ENCODE data around the gene GKN1.

GKN1 gene

GRCh38 chr2:68977453-68977852 is 3.0 kb downstream of the GKN1 start:
- Histone ChIP-seq H3K4me1 (ENCODE audit: control insufficient read depth in 2 of 2, insufficient read depth in 2 of 2, low read length in 2 of 2) (peaks cover 0 to 2% of the 10 kb centered on the region in 2 donors), H3K9me3 (ENCODE audit: control insufficient read depth in 2 of 2, low read length in 2 of 2) (no peaks in the 10 kb centered on the region), H3K27me3 (ENCODE audit: control insufficient read depth in 2 of 2, insufficient read depth in 2 of 2, low read length in 2 of 2) (peaks cover 0 to 2% of the 10 kb centered on the region in 2 donors), H3K36me3 (ENCODE audit: control insufficient read depth in 2 of 2, insufficient read depth in 2 of 2, low read length in 2 of 2) (no peaks in the 10 kb centered on the region), H3K4me3 (ENCODE audit: low read length in 2 of 2) (no peak overlapping the region), H3K27ac (ENCODE audit: low read depth in 2 of 2, low read length in 2 of 2) (no peak overlapping the region), H3K9ac (ENCODE audit: low read depth in 1 of 2, low read length in 2 of 2) (no peak overlapping the region)

GRCh38 chr2:68978098-68978497 is 3.7 kb downstream of the GKN1 start:
- H3K27ac ChIP-seq (ENCODE audit: low read depth in 2 of 2, low read length in 2 of 2) = no peak overlapping the region
- no peak overlapping the region for H3K9ac ChIP-seq (ENCODE audit: low read depth in 1 of 2, low read length in 2 of 2)

GRCh38 chr2:68980956-68981355 is 6.5 kb downstream of the GKN1 start:
- Histone ChIP-seq H3K4me1 (ENCODE audit: control insufficient read depth in 2 of 2, insufficient read depth in 2 of 2, low read length in 2 of 2) (peaks cover 0 to 2% of the 10 kb centered on the region in 2 donors), H3K9ac (ENCODE audit: low read depth in 1 of 2, low read length in 2 of 2) (no peak overlapping the region), H3K36me3 (ENCODE audit: control insufficient read depth in 2 of 2, insufficient read depth in 2 of 2, low read length in 2 of 2) (no peaks in the 10 kb centered on the region), H3K4me3 (ENCODE audit: low read length in 2 of 2) (no peak overlapping the region), H3K27ac (ENCODE audit: low read depth in 2 of 2, low read length in 2 of 2) (no peak overlapping the region), H3K9me3 (ENCODE audit: control insufficient read depth in 2 of 2, low read length in 2 of 2) (no peaks in the 10 kb centered on the region), H3K27me3 (ENCODE audit: control insufficient read depth in 2 of 2, insufficient read depth in 2 of 2, low read length in 2 of 2) (peaks cover 0 to 2% of the 10 kb centered on the region in 2 donors)

More at GRCh38 chr2:68978098-68978497, 3.7 kb downstream of the GKN1 start:
- Histone ChIP-seq H3K4me3 (ENCODE audit: low read length in 2 of 2) (no peak overlapping the region), H3K27me3 (ENCODE audit: control insufficient read depth in 2 of 2, insufficient read depth in 2 of 2, low read length in 2 of 2) (peaks cover 0 to 2% of the 10 kb centered on the region in 2 donors), H3K4me1 (ENCODE audit: control insufficient read depth in 2 of 2, insufficient read depth in 2 of 2, low read length in 2 of 2) (peaks cover 0 to 2% of the 10 kb centered on the region in 2 donors), H3K36me3 (ENCODE audit: control insufficient read depth in 2 of 2, insufficient read depth in 2 of 2, low read length in 2 of 2) (no peaks in the 10 kb centered on the region), H3K9me3 (ENCODE audit: control insufficient read depth in 2 of 2, low read length in 2 of 2) (no peaks in the 10 kb centered on the region)

- no peak overlapping the region for H3K4me3 ChIP-seq (ENCODE audit: low read length in 2 of 2)
- no peak overlapping the region for H3K27ac ChIP-seq (ENCODE audit: low read depth in 2 of 2, low read length in 2 of 2)
- H3K4me1 ChIP-seq (ENCODE audit: control insufficient read depth in 2 of 2, insufficient read depth in 2 of 2, low read length in 2 of 2) = no peaks in the 10 kb centered on the region
- no peaks in the 10 kb centered on the region for H3K27me3 ChIP-seq (ENCODE audit: control insufficient read depth in 2 of 2, insufficient read depth in 2 of 2, low read length in 2 of 2)
- H3K9ac ChIP-seq (ENCODE audit: low read depth in 1 of 2, low read length in 2 of 2) = no peak overlapping the region
- H3K36me3 ChIP-seq (ENCODE audit: control insufficient read depth in 2 of 2, insufficient read depth in 2 of 2, low read length in 2 of 2) = no peaks in the 10 kb centered on the region
- no peaks in the 10 kb centered on the region for H3K9me3 ChIP-seq (ENCODE audit: control insufficient read depth in 2 of 2, low read length in 2 of 2)
Measured at GRCh38 chr2:68987021-68987503, 12.6 kb downstream of the GKN1 start.

GRCh38 chr2:68989035-68989434 is 14.6 kb downstream of the GKN1 start:
- Histone ChIP-seq H3K36me3 (ENCODE audit: control insufficient read depth in 2 of 2, insufficient read depth in 2 of 2, low read length in 2 of 2) (no peaks in the 10 kb centered on the region), H3K27me3 (ENCODE audit: control insufficient read depth in 2 of 2, insufficient read depth in 2 of 2, low read length in 2 of 2) (peaks cover 0 to 2% of the 10 kb centered on the region in 2 donors), H3K27ac (ENCODE audit: low read depth in 2 of 2, low read length in 2 of 2) (no peak overlapping the region), H3K9me3 (ENCODE audit: control insufficient read depth in 2 of 2, low read length in 2 of 2) (no peaks in the 10 kb centered on the region), H3K4me3 (ENCODE audit: low read length in 2 of 2) (no peak overlapping the region), H3K9ac (ENCODE audit: low read depth in 1 of 2, low read length in 2 of 2) (no peak overlapping the region), H3K4me1 (ENCODE audit: control insufficient read depth in 2 of 2, insufficient read depth in 2 of 2, low read length in 2 of 2) (no peaks in the 10 kb centered on the region)

- Histone ChIP-seq H3K9ac (ENCODE audit: low read depth in 1 of 2, low read length in 2 of 2) (no peak overlapping the region), H3K36me3 (ENCODE audit: control insufficient read depth in 2 of 2, insufficient read depth in 2 of 2, low read length in 2 of 2) (no peaks in the 10 kb centered on the region), H3K27me3 (ENCODE audit: control insufficient read depth in 2 of 2, insufficient read depth in 2 of 2, low read length in 2 of 2) (peaks cover 0 to 2% of the 10 kb centered on the region in 2 donors), H3K27ac (ENCODE audit: low read depth in 2 of 2, low read length in 2 of 2) (no peak overlapping the region), H3K9me3 (ENCODE audit: control insufficient read depth in 2 of 2, low read length in 2 of 2) (no peaks in the 10 kb centered on the region), H3K4me1 (ENCODE audit: control insufficient read depth in 2 of 2, insufficient read depth in 2 of 2, low read length in 2 of 2) (no peaks in the 10 kb centered on the region), H3K4me3 (ENCODE audit: low read length in 2 of 2) (no peak overlapping the region)
Measured at GRCh38 chr2:68992341-68992740, 17.9 kb downstream of the GKN1 start.

GRCh38 chr2:68992933-68993332 is 18.5 kb downstream of the GKN1 start:
- Histone ChIP-seq H3K27me3 (ENCODE audit: control insufficient read depth in 2 of 2, insufficient read depth in 2 of 2, low read length in 2 of 2) (peaks cover 0 to 2% of the 10 kb centered on the region in 2 donors), H3K9me3 (ENCODE audit: control insufficient read depth in 2 of 2, low read length in 2 of 2) (no peaks in the 10 kb centered on the region), H3K36me3 (ENCODE audit: control insufficient read depth in 2 of 2, insufficient read depth in 2 of 2, low read length in 2 of 2) (no peaks in the 10 kb centered on the region), H3K4me1 (ENCODE audit: control insufficient read depth in 2 of 2, insufficient read depth in 2 of 2, low read length in 2 of 2) (no peaks in the 10 kb centered on the region), H3K9ac (ENCODE audit: low read depth in 1 of 2, low read length in 2 of 2) (no peak overlapping the region), H3K27ac (ENCODE audit: low read depth in 2 of 2, low read length in 2 of 2) (no peak overlapping the region), H3K4me3 (ENCODE audit: low read length in 2 of 2) (no peak overlapping the region)

- no peaks in the 10 kb centered on the region for H3K4me1 ChIP-seq (ENCODE audit: control insufficient read depth in 2 of 2, insufficient read depth in 2 of 2, low read length in 2 of 2)
- no peak overlapping the region for H3K9ac ChIP-seq (ENCODE audit: low read depth in 1 of 2, low read length in 2 of 2)
Measured at GRCh38 chr2:68993660-68994059, 19.2 kb downstream of the GKN1 start.

GRCh38 chr2:68994864-68995263 is 20.4 kb downstream of the GKN1 start:
- no peaks in the 10 kb centered on the region for H3K4me1 ChIP-seq (ENCODE audit: control insufficient read depth in 2 of 2, insufficient read depth in 2 of 2, low read length in 2 of 2)

More at GRCh38 chr2:68993660-68994059, 19.2 kb downstream of the GKN1 start:
- Histone ChIP-seq H3K9me3 (ENCODE audit: control insufficient read depth in 2 of 2, low read length in 2 of 2) (no peaks in the 10 kb centered on the region), H3K36me3 (ENCODE audit: control insufficient read depth in 2 of 2, insufficient read depth in 2 of 2, low read length in 2 of 2) (no peaks in the 10 kb centered on the region), H3K27ac (ENCODE audit: low read depth in 2 of 2, low read length in 2 of 2) (no peak overlapping the region), H3K4me3 (ENCODE audit: low read length in 2 of 2) (no peak overlapping the region), H3K27me3 (ENCODE audit: control insufficient read depth in 2 of 2, insufficient read depth in 2 of 2, low read length in 2 of 2) (peaks cover 0 to 2% of the 10 kb centered on the region in 2 donors)

GRCh38 chr2:68995916-68996315 is 21.5 kb downstream of the GKN1 start:
- Histone ChIP-seq H3K27me3 (ENCODE audit: control insufficient read depth in 2 of 2, insufficient read depth in 2 of 2, low read length in 2 of 2) (peaks cover 2% of the 10 kb centered on the region in 2 donors), H3K36me3 (ENCODE audit: control insufficient read depth in 2 of 2, insufficient read depth in 2 of 2, low read length in 2 of 2) (no peaks in the 10 kb centered on the region), H3K9me3 (ENCODE audit: control insufficient read depth in 2 of 2, low read length in 2 of 2) (no peaks in the 10 kb centered on the region), H3K9ac (ENCODE audit: low read depth in 1 of 2, low read length in 2 of 2) (no peak overlapping the region), H3K4me3 (ENCODE audit: low read length in 2 of 2) (no peak overlapping the region), H3K4me1 (ENCODE audit: control insufficient read depth in 2 of 2, insufficient read depth in 2 of 2, low read length in 2 of 2) (no peaks in the 10 kb centered on the region), H3K27ac (ENCODE audit: low read depth in 2 of 2, low read length in 2 of 2) (no peak overlapping the region)

More at GRCh38 chr2:68994864-68995263, 20.4 kb downstream of the GKN1 start:
- Histone ChIP-seq H3K36me3 (ENCODE audit: control insufficient read depth in 2 of 2, insufficient read depth in 2 of 2, low read length in 2 of 2) (no peaks in the 10 kb centered on the region), H3K9me3 (ENCODE audit: control insufficient read depth in 2 of 2, low read length in 2 of 2) (no peaks in the 10 kb centered on the region), H3K27me3 (ENCODE audit: control insufficient read depth in 2 of 2, insufficient read depth in 2 of 2, low read length in 2 of 2) (peaks cover 2% of the 10 kb centered on the region in 2 donors), H3K9ac (ENCODE audit: low read depth in 1 of 2, low read length in 2 of 2) (no peak overlapping the region), H3K27ac (ENCODE audit: low read depth in 2 of 2, low read length in 2 of 2) (no peak overlapping the region), H3K4me3 (ENCODE audit: low read length in 2 of 2) (no peak overlapping the region)

GRCh38 chr2:68997401-68997800 is 23.0 kb downstream of the GKN1 start:
- H3K27me3 ChIP-seq (ENCODE audit: control insufficient read depth in 2 of 2, insufficient read depth in 2 of 2, low read length in 2 of 2) = peaks cover 0 to 2% of the 10 kb centered on the region in 2 donors
- H3K36me3 ChIP-seq (ENCODE audit: control insufficient read depth in 2 of 2, insufficient read depth in 2 of 2, low read length in 2 of 2) = no peaks in the 10 kb centered on the region
- no peaks in the 10 kb centered on the region for H3K4me1 ChIP-seq (ENCODE audit: control insufficient read depth in 2 of 2, insufficient read depth in 2 of 2, low read length in 2 of 2)
- no peak overlapping the region for H3K4me3 ChIP-seq (ENCODE audit: low read length in 2 of 2)
- H3K9me3 ChIP-seq (ENCODE audit: control insufficient read depth in 2 of 2, low read length in 2 of 2) = no peaks in the 10 kb centered on the region
- no peak overlapping the region for H3K27ac ChIP-seq (ENCODE audit: low read depth in 2 of 2, low read length in 2 of 2)
- H3K9ac ChIP-seq (ENCODE audit: low read depth in 1 of 2, low read length in 2 of 2) = no peak overlapping the region
